HG03520 (cell line): ENCODE measurements around the gene XPA.
"Not testable (repeated sequence)": the region's sequence is repeated elsewhere in the genome, so short reads cannot be mapped to it uniquely, and the experiment has no call there.

Experiments
- ATAC-seq: cut with Tn5 transposase; IDR thresholded peaks from one replicate; pipeline ENCODE4 v1.9.1; 2021; ENCODE audit warnings: mild to moderate bottlenecking, moderate library complexity; ENCODE audit not compliant: unreplicated experiment

The XPA gene

DNA sequence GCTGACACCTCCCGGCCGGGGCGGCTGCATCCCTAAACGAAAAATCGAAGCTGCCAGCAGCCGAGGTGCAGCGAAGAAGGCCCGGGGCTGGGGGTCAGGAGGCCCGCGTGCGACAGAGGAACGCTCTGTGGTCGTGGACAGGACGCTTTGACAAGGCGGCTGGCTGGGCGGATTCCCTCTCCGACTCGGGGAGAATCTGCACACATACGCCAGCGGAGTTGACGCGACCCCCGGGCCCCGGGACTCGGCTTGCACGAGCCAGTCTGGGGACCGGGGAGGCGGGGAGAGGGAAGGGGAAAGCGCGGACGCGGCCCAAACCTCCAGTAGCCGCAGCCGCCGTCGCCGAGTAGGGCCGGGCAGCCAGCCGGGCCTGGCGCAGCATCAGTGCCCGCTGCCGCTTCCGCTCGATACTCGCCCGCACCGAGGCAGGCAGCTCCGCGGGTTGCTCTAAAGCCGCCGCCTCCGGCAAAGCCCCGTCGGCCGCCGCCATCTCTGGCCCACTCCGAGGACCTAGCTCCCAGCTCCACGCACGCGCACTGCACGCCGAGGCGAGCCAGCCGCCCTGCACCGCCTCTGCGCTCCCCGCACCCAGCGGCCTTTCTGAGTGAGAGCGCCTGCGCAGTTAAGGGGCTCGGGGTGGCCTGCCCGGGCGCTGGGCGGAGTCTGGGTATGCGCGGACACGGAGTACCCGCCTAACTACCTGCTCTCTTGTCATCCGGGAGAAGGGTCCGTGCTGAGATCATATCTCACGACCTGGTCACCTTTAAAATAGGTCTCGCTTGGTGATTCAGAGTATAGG is at the start of gene XPA:
XPA (minus strand) TSS at position 538 of the 799 bp plus-strand sequence; CDS start at position 490, 48 bp downstream.
- ATAC-seq, result peak; percentile 91

DNA sequence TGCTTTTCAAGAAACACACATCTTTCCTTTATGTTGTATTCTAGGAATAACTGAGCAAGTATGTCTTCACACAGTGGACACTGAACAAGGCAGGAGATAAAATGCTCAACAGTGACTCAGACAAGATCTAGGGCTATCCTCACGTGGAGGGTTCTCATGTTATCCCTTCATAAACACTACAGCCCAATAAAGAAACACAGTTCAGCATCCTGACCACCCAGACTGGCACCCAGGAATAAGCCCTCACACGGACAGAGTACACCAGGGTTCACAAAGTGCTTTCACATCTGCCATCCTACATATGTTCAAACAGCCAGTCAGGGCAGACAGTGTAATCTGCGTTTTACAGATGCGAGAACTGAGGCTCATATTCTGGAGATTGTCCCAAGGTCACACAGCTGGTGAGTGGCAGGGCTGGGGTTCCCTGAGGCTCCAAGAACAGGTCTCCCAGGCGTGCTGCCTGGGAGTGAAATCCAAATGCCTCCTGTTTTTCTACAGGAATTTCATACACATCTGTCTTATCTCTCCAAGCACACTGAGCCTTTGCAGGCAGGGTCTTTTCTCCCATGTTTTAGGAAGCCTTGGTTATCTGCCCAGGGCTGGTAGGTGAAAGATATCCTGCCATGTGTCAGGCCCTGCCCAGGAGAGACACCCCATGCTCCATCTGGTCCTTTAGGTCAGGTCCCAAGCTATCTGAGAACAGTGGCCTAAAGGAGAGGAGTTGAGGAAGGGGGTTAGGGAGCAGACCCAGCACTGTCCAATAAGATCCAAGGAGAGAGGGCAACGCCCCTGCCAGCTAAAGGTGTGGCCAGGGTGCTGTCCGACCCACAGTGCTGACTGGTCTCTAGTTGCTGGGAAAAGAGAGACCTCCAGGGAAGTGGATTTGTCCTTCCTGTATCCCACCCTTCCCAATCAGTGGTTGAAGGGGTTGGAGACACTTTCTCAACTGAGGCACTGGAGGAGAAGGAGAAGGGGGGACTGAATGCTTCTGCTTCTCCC is 47.9 kb upstream of the XPA start:
- no peak for ATAC-seq

DNA sequence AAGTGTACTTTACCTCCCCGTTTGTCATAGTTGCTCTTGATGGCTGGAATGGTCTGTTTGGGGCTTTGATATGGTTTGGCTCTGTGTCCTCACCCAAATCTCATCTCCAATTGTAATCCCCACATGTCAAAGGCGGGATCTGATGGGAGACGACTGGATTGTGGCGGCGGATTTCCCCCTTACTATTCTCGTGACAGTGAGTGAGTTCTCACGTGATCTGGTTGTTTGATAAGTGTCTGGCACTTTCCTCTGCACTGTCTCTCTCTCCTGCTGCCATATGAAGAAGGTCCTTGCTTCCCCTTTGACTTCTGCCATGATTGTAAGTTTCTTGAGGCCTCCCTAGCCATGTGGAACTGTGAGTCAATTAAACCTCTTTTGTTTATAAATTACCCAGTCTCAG is 46.9 kb upstream of the XPA start:
- not testable (repeated sequence) for ATAC-seq

DNA sequence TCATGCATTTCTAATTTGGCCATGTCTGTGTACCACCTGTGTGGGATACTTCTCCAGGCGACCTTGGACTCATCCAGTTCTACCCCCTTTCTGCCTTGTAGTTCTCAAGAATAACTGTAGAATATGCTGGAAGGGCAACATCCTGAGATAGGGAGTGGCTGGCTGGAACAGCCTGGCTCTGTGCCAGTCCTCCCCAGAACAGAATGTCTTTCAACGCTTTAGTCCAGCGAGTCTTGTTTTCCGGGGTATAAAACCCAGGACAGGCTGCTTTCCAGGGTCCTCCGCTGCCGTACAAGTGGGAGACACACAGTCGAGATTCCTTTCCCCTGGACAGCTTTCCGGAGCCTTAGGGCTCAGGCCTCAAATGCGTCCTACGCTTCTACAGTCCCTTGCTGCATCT is 45.4 kb upstream of the XPA start:
- no peak for ATAC-seq

DNA sequence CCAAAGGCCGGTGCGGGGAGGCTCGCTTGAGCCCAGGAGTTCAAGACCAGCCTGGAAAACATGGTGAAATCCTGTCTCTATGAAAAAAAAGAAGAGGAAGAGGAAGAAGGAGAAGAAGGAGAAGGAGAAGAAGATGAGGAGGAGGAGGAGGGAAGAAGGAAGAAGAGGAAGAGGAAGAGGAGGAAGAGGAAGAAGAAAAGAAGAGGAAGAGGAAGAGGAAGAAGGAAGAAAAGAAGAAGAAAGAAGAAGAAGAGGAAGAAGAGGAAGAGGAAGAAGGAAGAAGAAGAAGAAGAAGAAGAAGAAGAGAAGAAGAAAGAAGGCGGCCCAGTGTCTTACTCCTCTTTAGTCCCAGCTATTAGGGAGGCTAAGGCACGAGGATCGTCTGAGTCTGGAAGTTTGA is 44.8 kb upstream of the XPA start:
- ATAC-seq, result no peak

DNA sequence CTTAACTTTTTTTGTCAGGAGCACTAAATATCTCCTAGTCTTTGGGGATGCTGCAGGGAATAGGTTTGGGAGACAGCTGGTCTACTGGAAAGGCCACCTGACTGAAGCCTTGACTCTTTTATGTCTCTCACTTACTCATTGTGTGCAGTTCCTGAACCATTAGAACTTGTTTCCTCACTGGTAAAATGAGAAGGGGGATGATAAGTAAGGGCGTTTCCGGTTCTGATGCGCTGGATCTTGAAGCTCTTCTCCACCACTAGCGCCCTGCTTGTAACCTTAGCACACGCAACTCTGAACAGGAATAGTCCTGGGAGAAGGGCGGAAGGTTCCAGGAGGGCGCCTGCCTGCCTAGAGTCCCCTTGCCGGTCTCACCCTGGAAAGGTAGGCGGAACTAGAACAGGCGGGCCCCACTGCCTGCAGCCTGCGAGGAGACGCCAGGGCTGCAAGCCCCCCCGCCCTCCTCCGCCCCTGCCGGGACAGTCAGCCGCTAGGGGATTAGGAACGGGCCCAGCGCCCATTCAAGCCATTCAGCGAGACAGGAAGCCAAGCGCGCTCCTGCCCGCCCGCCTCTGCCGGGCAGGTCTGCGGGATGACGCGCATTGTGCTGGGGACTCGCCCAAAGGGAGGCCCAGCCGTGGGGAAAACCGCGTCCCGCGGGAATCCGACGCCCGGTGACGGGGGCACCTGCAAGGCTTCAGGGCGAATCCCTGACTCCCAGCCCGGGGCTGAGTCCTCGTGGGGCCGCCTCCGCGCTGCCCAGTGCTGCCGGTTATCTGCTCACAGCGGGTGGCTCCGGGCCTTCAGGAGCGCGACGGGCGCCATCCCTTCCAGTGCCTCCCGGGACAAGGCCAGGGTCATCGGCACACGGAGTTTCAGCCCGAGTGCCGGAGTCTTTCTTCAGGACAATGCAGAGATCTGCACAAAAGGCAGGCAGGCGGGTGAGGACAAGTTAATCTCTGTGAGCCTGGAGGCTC is 44.0 kb upstream of the XPA start:
- no peak for ATAC-seq

DNA sequence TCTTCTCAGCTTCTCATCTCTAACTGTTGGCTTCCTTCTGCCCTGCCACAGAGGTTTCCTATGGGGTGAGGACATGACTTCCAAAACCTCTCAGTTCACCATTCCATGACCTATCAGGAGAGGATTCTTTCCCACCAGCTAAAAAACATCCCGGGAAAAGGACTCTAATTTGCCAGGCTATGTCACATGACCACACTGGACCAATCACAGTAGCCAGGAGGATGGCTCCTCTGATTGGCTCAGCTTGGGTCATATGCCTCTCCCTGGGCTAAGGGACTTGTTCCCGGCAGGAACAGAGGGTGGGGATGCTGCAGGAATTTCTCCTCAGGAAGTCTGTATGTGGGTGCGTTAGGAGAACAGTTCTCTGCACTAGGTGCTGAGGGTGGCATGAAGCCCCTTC is 40.3 kb upstream of the XPA start:
- ATAC-seq, result no peak

DNA sequence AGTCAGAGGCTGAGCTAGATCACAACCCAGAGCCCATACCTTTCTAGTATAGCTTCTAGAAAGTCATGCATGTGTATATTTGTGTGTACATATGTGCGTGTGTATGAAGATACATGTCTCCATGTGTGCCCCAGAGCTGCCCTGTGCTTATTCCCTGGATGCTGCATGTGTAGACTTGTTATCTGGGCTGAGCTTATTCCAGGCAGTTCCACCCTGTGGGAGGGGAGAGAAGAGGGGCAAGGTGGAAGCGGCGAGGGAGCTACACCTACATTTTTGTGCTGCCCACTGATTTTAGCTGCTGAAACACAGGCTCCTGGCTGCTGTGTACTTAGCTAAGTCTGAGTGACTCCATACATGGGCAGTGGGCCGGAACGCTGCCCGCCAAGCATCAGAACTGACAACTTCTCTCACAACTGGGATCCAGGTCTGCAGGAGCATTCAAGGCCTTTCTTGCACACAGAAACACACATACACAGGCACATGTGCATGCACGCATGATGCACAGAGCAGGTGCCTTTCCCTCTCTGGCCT is 38.0 kb upstream of the XPA start:
- no peak for ATAC-seq

DNA sequence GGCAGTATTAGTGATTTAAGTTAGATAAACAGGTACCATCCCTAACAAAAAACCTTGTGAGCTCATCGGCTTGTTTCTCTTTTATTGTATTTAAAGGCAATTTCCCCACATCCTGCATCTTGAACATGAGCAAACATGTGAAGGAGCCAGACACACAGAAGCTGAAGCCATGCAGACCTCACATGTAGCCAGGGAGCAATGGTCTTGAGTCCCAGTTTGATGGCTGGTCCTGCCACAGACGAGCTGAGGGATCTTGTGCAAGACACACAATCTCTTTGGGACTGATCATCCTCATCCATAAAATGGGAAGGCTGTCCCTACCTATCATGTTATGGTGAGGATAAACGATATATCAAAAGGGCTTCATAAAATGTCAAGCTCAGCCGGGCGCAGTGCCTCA is 29.6 kb upstream of the XPA start:
- ATAC-seq, result no peak

DNA sequence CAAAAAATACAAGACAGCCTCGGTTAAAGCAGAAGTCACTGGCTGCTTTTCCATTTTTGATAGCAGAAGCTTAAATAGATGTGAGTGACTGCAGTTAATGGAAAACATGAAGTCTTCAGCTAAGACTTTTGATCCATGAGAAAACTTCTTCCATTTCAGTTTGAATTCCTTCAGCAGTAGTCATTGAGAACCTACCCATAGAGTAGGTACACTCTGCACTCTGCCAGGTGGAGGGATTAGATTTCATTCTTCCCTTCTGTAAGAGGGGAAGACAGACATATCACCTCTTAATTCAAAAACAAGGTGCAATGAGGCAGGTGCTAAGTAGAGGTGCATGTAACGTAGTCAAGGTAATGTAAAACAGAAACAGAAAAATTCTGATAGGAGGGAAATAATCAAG is 26.7 kb upstream of the XPA start:
- no peak for ATAC-seq

DNA sequence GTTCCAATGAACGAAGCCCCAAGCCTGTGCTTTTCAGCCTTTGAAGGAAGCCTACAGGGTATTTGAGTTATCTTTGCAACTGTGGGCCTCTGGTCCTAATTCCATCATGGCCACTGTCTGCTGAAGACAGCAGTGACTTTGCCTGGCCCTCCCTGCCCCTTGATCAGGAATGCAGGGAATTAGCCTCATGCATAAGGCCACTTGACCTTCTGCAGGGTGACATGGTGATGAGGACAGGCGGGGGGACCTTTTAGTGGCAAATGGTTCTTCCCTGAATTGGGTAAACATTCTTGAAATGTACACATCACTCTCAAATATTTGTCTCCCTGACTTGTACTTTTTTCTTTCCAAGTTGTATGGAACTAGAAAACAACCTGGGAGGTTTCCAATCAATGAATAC is 25.2 kb upstream of the XPA start:
- ATAC-seq, result no peak

DNA sequence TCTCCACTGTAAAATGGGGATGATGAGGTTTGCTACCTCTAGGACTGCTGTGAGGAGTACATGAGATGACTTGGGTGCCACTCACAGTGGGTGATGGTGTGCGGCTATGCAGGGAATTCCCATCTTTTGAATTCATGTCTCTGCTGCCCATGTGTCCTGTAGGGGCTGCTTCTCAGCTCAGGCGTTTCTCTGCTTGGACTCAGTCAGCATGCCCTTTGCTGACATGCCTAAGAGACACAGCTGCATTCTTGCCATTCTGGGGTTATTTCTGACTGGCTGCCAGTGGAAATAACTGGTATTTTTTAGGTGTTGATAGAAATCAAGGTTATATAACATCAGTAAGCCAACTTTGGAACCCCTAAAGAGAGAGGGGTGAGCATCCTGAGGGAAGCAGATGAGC is 24.3 kb upstream of the XPA start:
- ATAC-seq, result no peak

DNA sequence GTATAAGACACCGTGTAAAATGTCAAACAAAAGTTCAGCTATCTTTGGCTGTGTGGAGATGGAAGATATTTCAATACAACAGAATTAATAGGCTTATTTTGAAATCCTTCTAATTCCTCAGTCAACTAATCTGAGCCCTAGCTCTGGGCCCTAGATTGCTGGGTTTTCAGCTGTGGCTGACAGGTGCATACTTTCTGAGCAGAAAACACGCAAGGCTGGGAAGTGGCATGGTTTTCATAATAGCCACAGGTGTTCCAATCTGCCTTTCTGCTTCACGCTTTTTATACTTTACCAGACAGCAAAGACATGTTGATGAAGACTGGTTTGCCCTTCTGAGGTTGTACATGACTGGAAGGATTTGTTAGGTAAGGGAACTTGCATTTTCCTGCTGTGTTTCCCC is 20.7 kb upstream of the XPA start:
- no peak for ATAC-seq

DNA sequence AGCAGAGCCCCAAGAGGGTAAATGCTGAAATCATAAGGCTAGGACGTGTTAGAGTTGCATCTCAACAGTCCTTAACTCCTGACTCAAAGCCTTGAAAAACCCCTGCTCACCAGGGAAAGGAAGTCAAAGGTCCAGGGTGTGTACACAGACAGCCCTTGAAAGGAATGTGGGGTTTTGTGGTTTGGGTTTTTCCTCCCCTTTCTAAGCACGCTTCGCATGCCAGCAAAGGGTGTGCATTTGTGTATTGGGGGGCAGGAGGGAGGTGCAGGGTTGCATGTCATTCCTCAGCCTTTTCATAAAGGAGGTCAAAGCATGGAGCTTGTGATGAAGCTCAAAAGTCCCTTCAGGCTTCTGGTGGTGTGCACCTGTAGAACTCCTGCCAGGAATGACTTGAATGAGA is 17.3 kb upstream of the XPA start:
- no peak for ATAC-seq

DNA sequence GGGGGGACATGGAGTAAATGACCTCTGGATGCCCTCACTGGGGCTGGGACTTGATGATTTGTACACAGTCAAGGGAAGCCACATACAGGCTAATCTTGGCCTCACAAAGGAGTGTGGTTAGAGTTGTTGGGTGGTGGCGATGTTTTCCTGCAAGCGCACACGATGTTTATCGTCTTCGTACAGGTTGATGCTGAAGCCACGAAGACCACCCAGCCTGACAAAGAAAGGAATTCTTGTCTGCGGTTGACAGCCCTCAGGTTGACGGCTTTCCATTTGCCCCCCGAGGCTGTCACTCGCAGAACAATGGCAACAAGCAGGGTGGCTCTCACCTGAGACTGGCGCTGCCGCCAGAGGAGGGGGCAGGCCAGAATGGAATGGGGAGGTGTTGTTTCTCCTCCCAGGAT is 14.1 kb upstream of the XPA start:
- ATAC-seq, result no peak

DNA sequence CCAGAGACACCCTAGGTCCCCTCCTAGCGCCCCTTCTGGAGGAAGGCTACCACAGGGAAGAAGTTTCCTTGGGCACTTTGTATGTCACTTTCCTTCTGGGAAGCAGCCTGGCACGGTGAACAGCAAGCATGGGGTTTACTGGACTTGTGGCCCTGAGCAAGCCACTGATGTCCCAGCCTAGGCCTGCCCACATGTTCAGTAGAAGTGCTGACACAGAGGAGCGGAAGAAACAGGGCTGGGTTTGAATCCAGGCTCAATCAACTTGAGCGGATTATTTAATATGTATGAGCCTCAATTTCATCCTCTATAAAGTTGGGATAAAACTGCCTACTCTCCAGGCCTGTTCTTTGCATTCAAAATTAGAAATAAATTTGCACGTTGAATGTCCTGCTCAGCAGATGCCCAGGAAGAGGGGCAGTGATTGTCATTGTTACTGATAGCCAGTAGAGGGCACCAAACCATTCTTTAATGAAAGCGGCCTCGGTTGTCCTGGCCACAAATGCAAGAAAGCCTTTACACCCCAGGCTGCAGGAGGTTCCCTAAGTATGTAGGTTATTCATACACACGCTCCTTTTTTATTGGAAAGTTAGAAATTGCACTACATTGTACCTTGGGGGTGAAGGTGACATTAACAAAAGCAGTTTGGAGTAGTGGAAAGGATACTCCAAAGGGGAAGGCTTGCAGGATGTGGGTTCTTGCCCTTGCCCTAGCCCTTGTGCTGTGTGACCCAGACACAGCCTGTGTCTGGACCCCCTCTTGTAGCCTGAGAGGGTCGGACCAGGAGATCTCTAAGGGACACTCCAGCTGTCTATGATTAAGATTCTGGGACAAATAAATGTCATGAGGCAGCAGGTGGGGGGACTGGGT is 13.4 kb upstream of the XPA start:
- ATAC-seq, result no peak

DNA sequence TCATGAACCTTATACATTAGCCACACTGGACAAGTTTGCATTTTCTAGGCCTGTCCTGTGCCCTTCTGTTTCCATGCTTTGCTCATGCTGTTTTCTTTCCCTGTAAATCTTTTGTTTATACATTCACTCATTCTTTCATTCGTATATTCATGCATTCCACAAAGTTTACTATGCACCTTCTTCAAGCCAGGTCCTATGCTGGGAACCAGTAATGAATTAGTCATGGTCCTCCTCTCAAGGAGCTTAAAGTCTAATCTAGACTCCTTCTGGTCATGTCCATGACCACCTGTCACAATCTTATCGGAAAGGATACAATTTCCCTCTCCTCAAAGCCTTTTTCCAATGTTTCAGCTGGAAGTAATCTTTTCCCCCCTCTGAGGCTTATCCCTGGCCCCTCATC is 9.1 kb upstream of the XPA start:
- no peak for ATAC-seq

DNA sequence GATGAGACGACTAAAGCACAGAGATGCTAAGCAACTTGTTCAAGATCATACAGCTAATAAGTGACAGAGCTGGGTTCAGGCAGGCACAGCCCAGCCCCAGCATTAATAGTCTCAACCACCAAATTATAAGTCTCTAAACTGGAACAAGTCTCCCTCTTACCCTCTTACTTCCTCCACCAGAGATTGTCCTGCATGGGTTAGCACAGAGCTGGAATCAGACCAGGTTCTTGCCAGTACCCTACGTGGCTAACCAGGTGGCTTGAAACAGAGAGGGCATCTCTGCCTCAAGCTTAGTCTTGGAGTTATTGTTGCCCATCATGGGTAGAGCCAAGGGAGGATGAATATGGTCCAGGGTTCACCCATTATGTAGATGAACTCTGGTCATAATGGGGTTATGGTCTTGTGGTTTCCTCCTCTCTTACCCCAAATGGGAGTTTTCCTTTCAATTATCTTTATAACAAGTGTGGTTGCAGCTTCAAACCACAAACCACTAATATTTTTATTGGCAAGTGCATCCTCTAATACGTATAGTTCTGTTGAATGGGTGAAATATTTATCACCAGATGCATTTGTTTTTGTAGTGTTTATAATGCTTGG is 8.3 kb upstream of the XPA start:
- no peak for ATAC-seq

DNA sequence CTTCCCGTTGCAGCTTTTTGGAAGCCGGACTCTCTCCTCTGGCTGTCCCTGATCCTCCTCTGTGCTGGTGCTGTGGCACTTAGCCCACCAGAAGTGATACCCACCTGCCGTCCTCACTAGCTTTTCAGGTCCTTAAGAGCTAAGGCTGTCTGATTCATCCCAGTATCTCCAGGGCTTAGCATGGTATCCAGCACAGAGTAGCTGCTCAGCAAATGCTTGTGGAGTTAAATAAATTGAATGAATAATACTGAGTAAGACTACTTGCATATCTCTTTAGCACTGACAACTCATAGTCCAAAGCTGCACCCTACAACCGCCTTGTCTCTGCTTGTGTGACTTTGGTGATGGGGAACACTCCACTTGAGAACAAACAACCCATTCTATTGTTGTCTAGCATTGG is 7.7 kb upstream of the XPA start:
- no peak for ATAC-seq
